SU-DHL-6 (cell line): ENCODE results near the gene INTS1.

Experiments used
- H2AFZ ChIP-seq: fragments of 200-600 bp; sonication (generic); 2 replicates; pipeline ENCODE4 v1.6.1; 2014; ENCODE audit warnings: low read depth, mild to moderate bottlenecking, moderate library complexity, mixed read lengths, antibody characterized with exemption, low read length; ENCODE audit not compliant: severe bottlenecking
- H3F3A ChIP-seq: fragments of 200-600 bp; shearing (Covaris generic); 2 replicates; pipeline ENCODE4 v1.6.0; 2016; ENCODE audit warnings: antibody characterized with exemption, mild to moderate bottlenecking; ENCODE audit not compliant: insufficient read depth
- H3K27ac ChIP-seq: fragments of 200-600 bp; sonication (generic); 2 replicates; pipeline ENCODE4 v1.5.1; 2016; ENCODE audit warnings: low read depth, mild to moderate bottlenecking, low read length, moderate library complexity, mixed read lengths
- H3K27me3 ChIP-seq: fragments of 200-600 bp; sonication (generic), shearing (Covaris generic); 2 replicates; pipeline ENCODE4 v1.6.0; 2014; ENCODE audit warnings: mild to moderate bottlenecking, low read length
- H3K36me3 ChIP-seq: fragments of 200-600 bp; sonication (generic); 2 replicates; pipeline ENCODE4 v1.6.1; 2014; ENCODE audit warnings: mild to moderate bottlenecking, low read length, mixed read lengths
- H3K4me2 ChIP-seq: fragments of 300-600, 200-600 bp; shearing (Covaris generic), sonication (generic); 2 replicates; pipeline ENCODE4 v1.6.0; 2014; ENCODE audit warnings: low read length, low read depth, mild to moderate bottlenecking; ENCODE audit not compliant: poor library complexity, severe bottlenecking
- H3K4me3 ChIP-seq: fragments of 200-600 bp; sonication (generic); 2 replicates; pipeline ENCODE4 v1.5.1; 2014; ENCODE audit warnings: antibody characterized with exemption, low read length, mild to moderate bottlenecking, mixed read lengths; ENCODE audit not compliant: insufficient read depth, poor library complexity, severe bottlenecking
- H3K79me2 ChIP-seq: fragments of 200-600 bp; sonication (generic); 2 replicates; pipeline ENCODE4 v1.6.1; 2014; ENCODE audit warnings: mild to moderate bottlenecking, low read length, moderate library complexity; ENCODE audit not compliant: insufficient read depth
- H3K9ac ChIP-seq: fragments of 200-600 bp; sonication (generic); 2 replicates; pipeline ENCODE4 v1.7.0; 2014; ENCODE audit warnings: mild to moderate bottlenecking, low read length
- H3K9me2 ChIP-seq: fragments of 200-600 bp; sonication (generic); replicated peaks from 2 replicates; pipeline ENCODE4 v1.6.1; 2014; ENCODE audit warnings: low read length; ENCODE audit not compliant: insufficient read depth
- H3K9me3 ChIP-seq: fragments of 200-600 bp; sonication (generic); 2 replicates; pipeline ENCODE4 v1.6.1; 2014; ENCODE audit warnings: low read length, mixed read lengths; ENCODE audit not compliant: insufficient read depth
- H4K20me1 ChIP-seq: fragments of 200-600 bp; sonication (generic); 2 replicates; pipeline ENCODE4 v1.6.1; 2014; ENCODE audit warnings: low read depth, mild to moderate bottlenecking, antibody characterized with exemption, low read length, moderate library complexity, mixed read lengths
- EZH2phosphoT487 ChIP-seq: fragments of 200-600 bp; sonication (generic), shearing (Covaris generic); conservative IDR thresholded peaks from 2 replicates; pipeline ENCODE4 v1.6.1; 2018; ENCODE audit warnings: mild to moderate bottlenecking, antibody characterized with exemption, low read length, moderate library complexity, mixed read lengths
- TF ChIP-seq, protein P1 (sequence below): fragments of 200-600 bp; sonication (generic); IDR thresholded peaks from one replicate; pipeline ENCODE4 v1.5.1; 2017; ENCODE audit warnings: antibody characterized with exemption, mild to moderate bottlenecking, low read length, moderate library complexity; ENCODE audit not compliant: insufficient read depth, poor library complexity, severe bottlenecking

INTS1 gene, protein sequence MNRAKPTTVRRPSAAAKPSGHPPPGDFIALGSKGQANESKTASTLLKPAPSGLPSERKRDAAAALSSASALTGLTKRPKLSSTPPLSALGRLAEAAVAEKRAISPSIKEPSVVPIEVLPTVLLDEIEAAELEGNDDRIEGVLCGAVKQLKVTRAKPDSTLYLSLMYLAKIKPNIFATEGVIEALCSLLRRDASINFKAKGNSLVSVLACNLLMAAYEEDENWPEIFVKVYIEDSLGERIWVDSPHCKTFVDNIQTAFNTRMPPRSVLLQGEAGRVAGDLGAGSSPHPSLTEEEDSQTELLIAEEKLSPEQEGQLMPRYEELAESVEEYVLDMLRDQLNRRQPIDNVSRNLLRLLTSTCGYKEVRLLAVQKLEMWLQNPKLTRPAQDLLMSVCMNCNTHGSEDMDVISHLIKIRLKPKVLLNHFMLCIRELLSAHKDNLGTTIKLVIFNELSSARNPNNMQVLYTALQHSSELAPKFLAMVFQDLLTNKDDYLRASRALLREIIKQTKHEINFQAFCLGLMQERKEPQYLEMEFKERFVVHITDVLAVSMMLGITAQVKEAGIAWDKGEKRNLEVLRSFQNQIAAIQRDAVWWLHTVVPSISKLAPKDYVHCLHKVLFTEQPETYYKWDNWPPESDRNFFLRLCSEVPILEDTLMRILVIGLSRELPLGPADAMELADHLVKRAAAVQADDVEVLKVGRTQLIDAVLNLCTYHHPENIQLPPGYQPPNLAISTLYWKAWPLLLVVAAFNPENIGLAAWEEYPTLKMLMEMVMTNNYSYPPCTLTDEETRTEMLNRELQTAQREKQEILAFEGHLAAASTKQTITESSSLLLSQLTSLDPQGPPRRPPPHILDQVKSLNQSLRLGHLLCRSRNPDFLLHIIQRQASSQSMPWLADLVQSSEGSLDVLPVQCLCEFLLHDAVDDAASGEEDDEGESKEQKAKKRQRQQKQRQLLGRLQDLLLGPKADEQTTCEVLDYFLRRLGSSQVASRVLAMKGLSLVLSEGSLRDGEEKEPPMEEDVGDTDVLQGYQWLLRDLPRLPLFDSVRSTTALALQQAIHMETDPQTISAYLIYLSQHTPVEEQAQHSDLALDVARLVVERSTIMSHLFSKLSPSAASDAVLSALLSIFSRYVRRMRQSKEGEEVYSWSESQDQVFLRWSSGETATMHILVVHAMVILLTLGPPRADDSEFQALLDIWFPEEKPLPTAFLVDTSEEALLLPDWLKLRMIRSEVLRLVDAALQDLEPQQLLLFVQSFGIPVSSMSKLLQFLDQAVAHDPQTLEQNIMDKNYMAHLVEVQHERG (N-terminal part only)

DNA sequence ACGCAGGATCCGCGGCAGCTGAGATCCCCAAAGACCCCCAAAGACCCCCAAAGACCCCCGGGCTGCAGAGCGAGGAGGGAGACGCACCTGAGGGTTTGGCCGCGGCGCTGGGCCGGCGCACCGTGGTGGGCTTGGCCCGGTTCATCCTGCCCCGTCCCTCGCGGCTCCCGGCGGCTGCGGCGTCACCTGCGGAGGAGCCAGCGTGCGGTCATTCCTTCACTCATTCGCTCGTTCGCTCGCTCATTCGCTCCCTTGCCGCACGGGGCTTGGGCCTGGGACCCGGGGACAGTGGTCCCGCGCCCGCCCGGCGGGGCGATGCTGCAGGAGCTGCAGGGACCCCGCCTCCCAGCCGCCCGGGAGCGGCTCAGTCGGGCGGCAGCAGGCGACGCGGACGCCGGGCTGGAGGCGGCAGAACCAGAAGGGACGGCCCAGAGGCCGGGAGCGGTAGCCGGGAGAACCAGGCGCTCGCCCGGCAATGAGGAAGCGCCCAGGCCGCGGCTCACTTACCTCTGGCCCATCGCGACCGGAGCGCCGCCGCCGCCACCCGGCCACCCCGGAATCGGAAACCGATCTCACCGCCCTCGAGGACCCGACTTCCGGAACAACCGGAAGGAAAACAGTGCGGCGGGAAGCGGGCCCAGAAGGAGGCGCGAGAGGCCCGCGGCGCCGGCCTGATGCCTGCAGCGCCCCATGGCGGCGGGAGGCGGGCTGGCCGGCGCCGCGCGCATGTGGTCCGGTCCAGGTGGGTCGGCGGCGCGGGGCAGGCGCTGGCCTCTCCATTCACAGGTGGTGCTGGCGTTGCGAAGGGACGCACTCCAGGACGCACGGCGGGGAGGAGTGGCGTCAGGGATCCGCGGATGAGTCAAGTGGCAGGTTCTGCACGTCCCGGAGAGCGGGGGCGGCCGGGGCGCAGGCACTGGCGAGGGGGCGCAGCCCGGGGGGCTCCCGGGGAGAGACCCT lies at the start of gene INTS1:
Gene INTS1, minus strand, starts transcription at position 574 of the 960 bp plus-strand sequence. Its CDS starts 429 bp downstream, at position 145.
- H2AFZ ChIP-seq = peak within 1 kb of the TSS; percentile 90
- no peak within 1 kb of the TSS for H3K27ac ChIP-seq
- H3K9me2 ChIP-seq = no peaks in the 10 kb centered on the region
- H3K4me2 ChIP-seq = peak within 1 kb of the TSS; percentile 85
- peaks cover 5% of the 10 kb centered on the region; the same call in 1 of the 2 replicates for H3F3A ChIP-seq
- peak within 1 kb of the TSS; percentile 90 for H3K9ac ChIP-seq
- H4K20me1 ChIP-seq = no peaks in the 10 kb centered on the region
- TF ChIP-seq, protein P1, sequence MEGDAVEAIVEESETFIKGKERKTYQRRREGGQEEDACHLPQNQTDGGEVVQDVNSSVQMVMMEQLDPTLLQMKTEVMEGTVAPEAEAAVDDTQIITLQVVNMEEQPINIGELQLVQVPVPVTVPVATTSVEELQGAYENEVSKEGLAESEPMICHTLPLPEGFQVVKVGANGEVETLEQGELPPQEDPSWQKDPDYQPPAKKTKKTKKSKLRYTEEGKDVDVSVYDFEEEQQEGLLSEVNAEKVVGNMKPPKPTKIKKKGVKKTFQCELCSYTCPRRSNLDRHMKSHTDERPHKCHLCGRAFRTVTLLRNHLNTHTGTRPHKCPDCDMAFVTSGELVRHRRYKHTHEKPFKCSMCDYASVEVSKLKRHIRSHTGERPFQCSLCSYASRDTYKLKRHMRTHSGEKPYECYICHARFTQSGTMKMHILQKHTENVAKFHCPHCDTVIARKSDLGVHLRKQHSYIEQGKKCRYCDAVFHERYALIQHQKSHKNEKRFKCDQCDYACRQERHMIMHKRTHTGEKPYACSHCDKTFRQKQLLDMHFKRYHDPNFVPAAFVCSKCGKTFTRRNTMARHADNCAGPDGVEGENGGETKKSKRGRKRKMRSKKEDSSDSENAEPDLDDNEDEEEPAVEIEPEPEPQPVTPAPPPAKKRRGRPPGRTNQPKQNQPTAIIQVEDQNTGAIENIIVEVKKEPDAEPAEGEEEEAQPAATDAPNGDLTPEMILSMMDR = peak; percentile 94
- TF ChIP-seq EZH2phosphoT487 = no peak
- H3K27me3 ChIP-seq = no peaks in the 10 kb centered on the region
- H3K79me2 ChIP-seq = peaks cover 30% of the 10 kb centered on the region
- H3K9me3 ChIP-seq = no peaks in the 10 kb centered on the region
- H3K36me3 ChIP-seq = no peaks in the 10 kb centered on the region
- peak within 1 kb of the TSS; percentile 98 for H3K4me3 ChIP-seq

DNA sequence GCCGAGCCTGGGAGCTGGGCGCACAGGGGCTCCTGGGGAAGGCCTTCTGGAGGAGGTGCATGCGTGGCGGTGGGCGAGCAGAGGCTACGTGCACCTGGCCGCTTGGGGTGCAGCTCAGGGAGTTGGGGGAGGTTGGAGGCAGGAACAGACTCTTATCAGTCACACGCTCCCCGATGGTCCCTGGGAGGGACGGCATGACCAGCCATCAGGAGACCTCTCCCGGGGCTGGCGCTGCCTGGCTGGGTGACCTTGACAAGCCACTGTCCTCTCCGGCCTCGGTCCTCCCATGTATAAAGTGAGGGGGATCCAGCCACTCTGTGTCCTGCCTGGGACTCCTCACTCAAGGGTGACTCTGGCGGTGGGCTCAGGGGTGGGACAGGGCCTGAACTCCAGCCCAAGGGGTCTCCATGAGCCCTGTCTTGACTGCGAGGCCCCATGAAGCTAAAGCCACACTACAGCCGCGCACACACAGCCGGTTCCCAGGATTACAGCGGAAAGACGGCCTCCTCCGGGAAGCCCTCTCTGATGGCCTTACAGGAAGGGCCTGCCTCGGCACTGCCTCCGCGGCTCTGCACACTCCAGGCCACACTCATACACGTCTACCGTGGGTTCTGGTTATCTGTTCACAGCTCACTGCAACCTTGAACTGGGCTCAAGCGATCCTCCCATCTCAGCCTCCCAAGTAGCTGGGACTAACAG lies 49.5 kb upstream of the INTS1 start:
- Histone ChIP-seq H2AFZ (no peak overlapping the region), H3K27me3 (no peaks in the 10 kb centered on the region), H3K79me2 (no peaks in the 10 kb centered on the region), H3K9me3 (no peaks in the 10 kb centered on the region), H4K20me1 (no peaks in the 10 kb centered on the region), H3K9ac (no peak overlapping the region), H3K27ac (no peak overlapping the region), H3K36me3 (no peaks in the 10 kb centered on the region), H3K4me3 (no peak overlapping the region), H3F3A (no peaks in the 10 kb centered on the region), H3K4me2 (no peak overlapping the region), H3K9me2 (no peaks in the 10 kb centered on the region)
- TF ChIP-seq, protein P1 = no peak
- no peak for TF ChIP-seq EZH2phosphoT487
